Measurements from ENCODE around the gene DYNLT2.

The DYNLT2 gene

GRCh38 chr6:169782966-169783365, 31.6 kb upstream of the DYNLT2 start:
- TF ChIP-seq, protein P1, sequence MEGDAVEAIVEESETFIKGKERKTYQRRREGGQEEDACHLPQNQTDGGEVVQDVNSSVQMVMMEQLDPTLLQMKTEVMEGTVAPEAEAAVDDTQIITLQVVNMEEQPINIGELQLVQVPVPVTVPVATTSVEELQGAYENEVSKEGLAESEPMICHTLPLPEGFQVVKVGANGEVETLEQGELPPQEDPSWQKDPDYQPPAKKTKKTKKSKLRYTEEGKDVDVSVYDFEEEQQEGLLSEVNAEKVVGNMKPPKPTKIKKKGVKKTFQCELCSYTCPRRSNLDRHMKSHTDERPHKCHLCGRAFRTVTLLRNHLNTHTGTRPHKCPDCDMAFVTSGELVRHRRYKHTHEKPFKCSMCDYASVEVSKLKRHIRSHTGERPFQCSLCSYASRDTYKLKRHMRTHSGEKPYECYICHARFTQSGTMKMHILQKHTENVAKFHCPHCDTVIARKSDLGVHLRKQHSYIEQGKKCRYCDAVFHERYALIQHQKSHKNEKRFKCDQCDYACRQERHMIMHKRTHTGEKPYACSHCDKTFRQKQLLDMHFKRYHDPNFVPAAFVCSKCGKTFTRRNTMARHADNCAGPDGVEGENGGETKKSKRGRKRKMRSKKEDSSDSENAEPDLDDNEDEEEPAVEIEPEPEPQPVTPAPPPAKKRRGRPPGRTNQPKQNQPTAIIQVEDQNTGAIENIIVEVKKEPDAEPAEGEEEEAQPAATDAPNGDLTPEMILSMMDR (IDR thresholded peaks at IDR 0.05; ENCODE audit: insufficient read depth, low read depth, low read length, missing control alignments): no peak
- no peak for DNase-seq (ENCODE audit: low read depth)

GRCh38 chr6:169780571-169781091, 29.3 kb upstream of the DYNLT2 start:
- H3K4me3 ChIP-seq (ENCODE audit: low read length): no peak overlapping the region
- TF ChIP-seq, protein P1 (IDR thresholded peaks at IDR 0.05; ENCODE audit: insufficient read depth, low read depth, low read length, missing control alignments): no peak
- DNase-seq (ENCODE audit: low read depth): peak; percentile 69

More at GRCh38 chr6:169782966-169783365, 31.6 kb upstream of the DYNLT2 start:
- H3K4me3 ChIP-seq (ENCODE audit: low read length): no peak overlapping the region

DNA sequence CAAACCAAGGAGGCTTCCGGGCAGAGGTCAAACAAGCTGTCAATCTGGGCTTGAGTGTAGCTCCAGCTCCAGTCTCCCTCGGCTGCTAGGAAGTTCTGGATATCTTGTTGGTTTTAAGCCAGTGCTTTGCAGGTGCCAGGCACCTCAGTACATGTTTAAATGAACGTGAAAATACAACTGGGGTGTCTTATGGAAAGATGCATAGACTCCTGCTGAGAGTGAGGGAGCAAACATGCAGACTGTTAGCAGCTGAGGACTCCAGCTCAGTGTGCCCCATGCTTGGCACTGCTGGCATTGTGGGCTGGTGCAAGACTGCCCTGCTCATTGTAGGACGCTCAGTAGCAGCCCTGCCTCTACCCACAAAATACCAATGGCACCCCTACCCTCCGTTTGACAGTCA, 28.5 kb upstream of the DYNLT2 start:
- no peak overlapping the region for H3K4me3 ChIP-seq (ENCODE audit: low read length)
- DNase-seq (ENCODE audit: low read depth): no peak
- TF ChIP-seq, protein P1 (IDR thresholded peaks at IDR 0.05; ENCODE audit: insufficient read depth, low read depth, low read length, missing control alignments): no peak

- TF ChIP-seq, protein P1 (IDR thresholded peaks at IDR 0.05; ENCODE audit: insufficient read depth, low read depth, low read length, missing control alignments): no peak
- peak; percentile 41 for DNase-seq (ENCODE audit: low read depth)
- H3K4me3 ChIP-seq (ENCODE audit: low read length): no peak overlapping the region
Measured at GRCh38 chr6:169779092-169779815, 27.9 kb upstream of the DYNLT2 start.

- peak; percentile 81 for DNase-seq (ENCODE audit: low read depth)
- H3K4me3 ChIP-seq (ENCODE audit: low read length): no peak overlapping the region
- TF ChIP-seq, protein P1 (IDR thresholded peaks at IDR 0.05; ENCODE audit: insufficient read depth, low read depth, low read length, missing control alignments): no peak
Measured at GRCh38 chr6:169778646-169779045, 27.3 kb upstream of the DYNLT2 start.

DNA sequence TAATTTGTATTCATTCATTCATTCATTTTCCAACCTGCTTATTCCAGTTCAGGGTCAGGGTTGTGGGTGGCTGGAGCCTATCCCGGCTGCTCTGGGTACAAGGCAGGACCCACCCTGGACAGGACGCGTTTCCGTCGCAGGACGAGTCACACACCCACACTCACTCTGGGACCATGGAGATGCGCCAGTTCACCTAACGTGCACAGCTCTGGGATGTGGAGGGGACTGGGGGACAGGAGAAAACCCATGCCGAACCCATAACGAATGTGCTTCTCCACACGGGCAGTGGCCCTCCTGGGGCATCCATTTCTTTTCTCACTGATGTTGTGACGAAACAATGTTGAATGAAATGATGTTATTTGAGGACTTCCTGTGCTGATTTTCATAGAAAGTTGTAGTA, 26.5 kb upstream of the DYNLT2 start:
- DNase-seq (ENCODE audit: low read depth): no peak
- TF ChIP-seq, protein P1 (IDR thresholded peaks at IDR 0.05; ENCODE audit: insufficient read depth, low read depth, low read length, missing control alignments): no peak
- H3K4me3 ChIP-seq (ENCODE audit: low read length): no peak overlapping the region

GRCh38 chr6:169776379-169776778, 25.0 kb upstream of the DYNLT2 start:
- DNase-seq (ENCODE audit: low read depth): no peak
- TF ChIP-seq, protein P1 (IDR thresholded peaks at IDR 0.05; ENCODE audit: insufficient read depth, low read depth, low read length, missing control alignments): no peak
- no peak overlapping the region for H3K4me3 ChIP-seq (ENCODE audit: low read length)
